Neuronal stem cell (in vitro differentiated cells): ENCODE data around the gene CAMSAP2.

Source experiments
- DNase-seq: peaks from one replicate; pipeline ENCODE4 v3.0.0-alpha.2; 2013; ENCODE audit warnings: low spot score
- H2AFZ ChIP-seq: one replicate; pipeline ENCODE4 v1.6.1; 2013; ENCODE audit warnings: mild to moderate bottlenecking, low read length, inconsistent platforms
- H2AK5ac ChIP-seq: 2 replicates; pipeline ENCODE4 v1.6.1; 2013; ENCODE audit warnings: low read depth, mild to moderate bottlenecking, inconsistent platforms, low read length, moderate library complexity, mixed read lengths
- H2BK120ac ChIP-seq: 2 replicates; pipeline ENCODE4 v1.6.1; 2013; ENCODE audit warnings: low read depth, mild to moderate bottlenecking, inconsistent platforms, low read length, moderate library complexity, mixed read lengths
- H2BK12ac ChIP-seq: one replicate; pipeline ENCODE4 v1.6.1; 2013; ENCODE audit warnings: low read length, inconsistent platforms
- H2BK15ac ChIP-seq: 2 replicates; pipeline ENCODE4 v1.6.1; 2013; ENCODE audit warnings: mild to moderate bottlenecking, low read length, inconsistent platforms, mixed read lengths
- H2BK5ac ChIP-seq: one replicate; pipeline ENCODE4 v1.6.1; 2013; ENCODE audit warnings: inconsistent platforms, mild to moderate bottlenecking, low read length, moderate library complexity
- H3K14ac ChIP-seq: one replicate; pipeline ENCODE4 v1.6.1; 2013; ENCODE audit warnings: low read length, inconsistent platforms
- H3K18ac ChIP-seq: 2 replicates; pipeline ENCODE4 v1.6.1; 2013; ENCODE audit warnings: low read length, inconsistent platforms
- H3K23ac ChIP-seq: 2 replicates; pipeline ENCODE4 v1.6.1; 2013; ENCODE audit warnings: low read depth, mild to moderate bottlenecking, mixed read lengths, low read length, inconsistent platforms; ENCODE audit not compliant: poor library complexity
- H3K27ac ChIP-seq: replicated peaks from 3 replicates; pipeline ENCODE4 v1.5.1; 2013; ENCODE audit warnings: low read length, inconsistent platforms
- H3K27me3 ChIP-seq, 3 experiments: 2 replicates each; pipeline ENCODE4 v1.6.1; 2013; ENCODE audit warnings: low read length in 3 of 3, mild to moderate bottlenecking in 2 of 3, inconsistent platforms in 1 of 3, low read depth in 1 of 3, mixed read lengths in 1 of 3, moderate library complexity in 1 of 3; ENCODE audit not compliant: control insufficient read depth in 3 of 3, insufficient read depth in 3 of 3
- H3K36me3 ChIP-seq, 2 donors: replicated peaks in 1 of 2; 2 replicates each; pipeline ENCODE4 v1.6.1; 2013; ENCODE audit warnings: low read length in 2 of 2; ENCODE audit not compliant: control insufficient read depth in 2 of 2, insufficient read depth in 2 of 2
- H3K4ac ChIP-seq: 2 replicates; pipeline ENCODE4 v1.6.1; 2013; ENCODE audit warnings: inconsistent platforms, mild to moderate bottlenecking, low read length, moderate library complexity
- H3K4me1 ChIP-seq, 2 donors: 1 replicate in 1 of 2; 2 replicates in 1 of 2; pipeline ENCODE4 v1.6.1; 2013; ENCODE audit warnings: low read length in 2 of 2, low read depth in 1 of 2; ENCODE audit not compliant: control insufficient read depth in 2 of 2, insufficient read depth in 1 of 2
- H3K4me2 ChIP-seq: one replicate; pipeline ENCODE4 v1.6.1; 2013; ENCODE audit warnings: mild to moderate bottlenecking, low read length, inconsistent platforms; ENCODE audit not compliant: insufficient read depth, poor library complexity, severe bottlenecking
- H3K4me3 ChIP-seq, 2 donors: 2 replicates each; pipeline ENCODE4 v1.5.1; 2013; ENCODE audit warnings: low read length in 2 of 2, mild to moderate bottlenecking in 2 of 2, inconsistent platforms in 1 of 2, moderate library complexity in 1 of 2
- H3K79me1 ChIP-seq: one replicate; pipeline ENCODE4 v1.6.1; 2013; ENCODE audit warnings: low read depth, mild to moderate bottlenecking, inconsistent platforms, low read length, moderate library complexity
- H3K9ac ChIP-seq: one replicate; pipeline ENCODE4 v1.6.1; 2013; ENCODE audit warnings: mild to moderate bottlenecking, low read depth, low read length, inconsistent platforms; ENCODE audit not compliant: poor library complexity
- H3K9me3 ChIP-seq, 2 donors: replicated peaks in 1 of 2; 2 replicates each; pipeline versions ENCODE3 to v1.6.1; 2013; ENCODE audit warnings: low read length in 2 of 2, mild to moderate bottlenecking in 2 of 2, inconsistent platforms in 1 of 2, low read depth in 1 of 2, mixed read lengths in 1 of 2, moderate library complexity in 1 of 2; ENCODE audit not compliant: control insufficient read depth in 2 of 2, insufficient read depth in 1 of 2
- H4K8ac ChIP-seq: one replicate; pipeline ENCODE4 v1.6.1; 2013; ENCODE audit warnings: low read depth, mild to moderate bottlenecking, inconsistent platforms, low read length, moderate library complexity
- H4K91ac ChIP-seq: one replicate; pipeline ENCODE4 v1.6.1; 2013; ENCODE audit warnings: low read length, low read depth, mild to moderate bottlenecking, inconsistent platforms; ENCODE audit not compliant: poor library complexity
- WGBS, 2 donors: extraction: QIAGEN DNeasy Blood & Tissue Kit; methylation state at CpG; one replicate each; pipeline ENCODE4 v1.1.7; 2013; ENCODE audit warnings: missing lambda C conversion rate in 2 of 2, mixed read lengths in 1 of 2; ENCODE audit not compliant: insufficient read length in 2 of 2, insufficient replicate concordance in 1 of 2; ENCODE audit errors: extremely low coverage in 2 of 2; 5-methylcytosine and 5-hydroxymethylcytosine counted together

Gene CAMSAP2

GRCh38 chr1:200795156-200795555 lies 56.5 kb downstream of the CAMSAP2 start:
- H3K23ac ChIP-seq, result no peak overlapping the region
- H3K9ac ChIP-seq, result no peak overlapping the region
- WGBS, 2 donors, result no CpG with 5 or more reads among the region's 1 CpG
- no peak overlapping the region for H3K4ac ChIP-seq
- no peak for DNase-seq
- H3K9me3 ChIP-seq, result peaks cover 0 to 13% of the 10 kb centered on the region in 2 donors
- no peak overlapping the region for H4K8ac ChIP-seq
- H4K91ac ChIP-seq, result no peak overlapping the region
- no peak overlapping the region for H2AFZ ChIP-seq
- no peak overlapping the region for H3K14ac ChIP-seq
- no peak overlapping the region for H2BK5ac ChIP-seq
- H2BK12ac ChIP-seq, result no peak overlapping the region
- no peak overlapping the region for H2BK15ac ChIP-seq
- no peak overlapping the region for H3K27ac ChIP-seq
- H3K4me2 ChIP-seq, result no peak overlapping the region
- H3K4me3 ChIP-seq, result no peak overlapping the region
- no peak overlapping the region for H2AK5ac ChIP-seq
- H3K79me1 ChIP-seq, result peaks cover 2% of the 10 kb centered on the region
- no peak overlapping the region for H2BK120ac ChIP-seq
- H3K27me3 ChIP-seq, result no peaks in the 10 kb centered on the region
- peaks cover 1 to 11% of the 10 kb centered on the region in 2 donors for H3K36me3 ChIP-seq
- H3K18ac ChIP-seq, result no peak overlapping the region
- no peaks in the 10 kb centered on the region for H3K4me1 ChIP-seq

GRCh38 chr1:200802042-200802441 lies 63.3 kb downstream of the CAMSAP2 start:
- WGBS, 2 donors, result no CpG with 5 or more reads among the region's 2 CpGs
- Histone ChIP-seq H2AFZ (no peak overlapping the region), H3K79me1 (peaks cover 1% of the 10 kb centered on the region), H2AK5ac (no peak overlapping the region), H2BK12ac (no peak overlapping the region), H3K27ac (no peak overlapping the region), H4K8ac (no peak overlapping the region), H2BK5ac (no peak overlapping the region), H3K14ac (no peak overlapping the region), H3K27me3 (no peaks in the 10 kb centered on the region), H3K23ac (no peak overlapping the region), H4K91ac (no peak overlapping the region), H3K4me1 (peaks cover 2 to 4% of the 10 kb centered on the region in 2 donors), H3K18ac (no peak overlapping the region), H3K4me3 (no peak overlapping the region), H3K4ac (no peak overlapping the region), H2BK120ac (no peak overlapping the region), H3K36me3 (peaks cover 0 to 10% of the 10 kb centered on the region in 2 donors), H3K9ac (no peak overlapping the region), H3K9me3 (no peaks in the 10 kb centered on the region), H3K4me2 (no peak overlapping the region), H2BK15ac (no peak overlapping the region)
- DNase-seq, result no peak

GRCh38 chr1:200802865-200803512 lies 64.3 kb downstream of the CAMSAP2 start:
- Histone ChIP-seq H3K4me3 (no peak overlapping the region), H3K27me3 (no peaks in the 10 kb centered on the region), H3K4me2 (no peak overlapping the region), H2BK12ac (no peak overlapping the region), H3K9me3 (no peaks in the 10 kb centered on the region), H3K27ac (no peak overlapping the region), H4K91ac (no peak overlapping the region), H2BK15ac (no peak overlapping the region), H4K8ac (no peak overlapping the region), H2AK5ac (no peak overlapping the region), H3K36me3 (peaks cover 2 to 19% of the 10 kb centered on the region in 2 donors), H2BK120ac (no peak overlapping the region), H3K79me1 (peaks cover 1% of the 10 kb centered on the region), H3K14ac (no peak overlapping the region), H3K23ac (no peak overlapping the region), H2AFZ (no peak overlapping the region), H3K4ac (no peak overlapping the region), H3K18ac (no peak overlapping the region), H2BK5ac (no peak overlapping the region), H3K9ac (no peak overlapping the region), H3K4me1 (peaks cover 2 to 4% of the 10 kb centered on the region in 2 donors)
- no CpG with 5 or more reads among the region's 2 CpGs for WGBS, 2 donors
- DNase-seq, result peak; percentile 81

- DNase-seq, result no peak
- H3K9ac ChIP-seq, result no peak overlapping the region
- no peak overlapping the region for H2BK5ac ChIP-seq
- peaks cover 7 to 45% of the 10 kb centered on the region in 2 donors for H3K36me3 ChIP-seq
- H2AFZ ChIP-seq, result no peak overlapping the region
- H2BK15ac ChIP-seq, result no peak overlapping the region
- no peak overlapping the region for H2BK12ac ChIP-seq
- no peak overlapping the region for H3K4ac ChIP-seq
- peaks cover 2 to 4% of the 10 kb centered on the region in 2 donors for H3K4me1 ChIP-seq
- H3K27ac ChIP-seq, result no peak overlapping the region
- H3K18ac ChIP-seq, result no peak overlapping the region
- H3K23ac ChIP-seq, result no peak overlapping the region
- H3K9me3 ChIP-seq, result no peaks in the 10 kb centered on the region
- no CpG with 5 or more reads among the region's 3 CpGs for WGBS, 2 donors
- H3K14ac ChIP-seq, result no peak overlapping the region
- H3K4me2 ChIP-seq, result no peak overlapping the region
- peaks cover 1% of the 10 kb centered on the region for H3K79me1 ChIP-seq
- no peak overlapping the region for H2BK120ac ChIP-seq
- no peak overlapping the region for H4K8ac ChIP-seq
- no peaks in the 10 kb centered on the region for H3K27me3 ChIP-seq
- no peak overlapping the region for H3K4me3 ChIP-seq
- H4K91ac ChIP-seq, result no peak overlapping the region
- H2AK5ac ChIP-seq, result no peak overlapping the region
These were observed 67.0 kb downstream of the CAMSAP2 start for GRCh38 chr1:200805719-200806118.
